Measurements from ENCODE around the gene TLR3.

GRCh38 chr4:186131935-186132334 is 63.0 kb downstream of the TLR3 start:
- TF ChIP-seq EZH2 (IDR thresholded peaks at IDR 0.05; ENCODE audit: borderline replicate concordance, low read depth, low read length, severe bottlenecking) (no peak), CTCF (IDR thresholded peaks at IDR 0.05; ENCODE audit: borderline replicate concordance, extremely low read depth, low read length, poor library complexity, severe bottlenecking) (no peak)

Measured in DND-41 (cell line).